Measurements from ENCODE around the gene ISOC1.

Gene ISOC1

GRCh38 chr5:129125819-129126218, 31.3 kb downstream of the ISOC1 start:
- DNase-seq (ENCODE audit: low read depth): no peak

- no peak for DNase-seq (ENCODE audit: low read depth)
Observed at GRCh38 chr5:129133553-129133952, 39.0 kb downstream of the ISOC1 start.

GRCh38 chr5:129135633-129136032, 41.1 kb downstream of the ISOC1 start:
- no peak for DNase-seq (ENCODE audit: low read depth)

- DNase-seq (ENCODE audit: low read depth): no peak
Observed at GRCh38 chr5:129137637-129138036, 43.1 kb downstream of the ISOC1 start.

- no peak for DNase-seq (ENCODE audit: low read depth)
Observed at GRCh38 chr5:129141078-129141477, 46.5 kb downstream of the ISOC1 start.

GRCh38 chr5:129141696-129142095, 47.1 kb downstream of the ISOC1 start:
- DNase-seq (ENCODE audit: low read depth): no peak

- DNase-seq (ENCODE audit: low read depth): no peak
Observed at GRCh38 chr5:129155876-129156275, 61.3 kb downstream of the ISOC1 start.

- DNase-seq (ENCODE audit: low read depth): no peak
Observed at GRCh38 chr5:129161830-129162229, 67.3 kb downstream of the ISOC1 start.

Data from fibroblast of the conjunctiva (primary cell).